Activated CD8-positive, alpha-beta T cell treated with anti-CD3 and anti-CD28 coated beads for 36 hours (primary cell): Measurements from ENCODE around the gene EPC2. TPM values are rescaled to one million over a fixed set of nuclear protein-coding genes. Genes with fewer than 3 reads are reported as not detected.

Experiments
- ATAC-seq: fragments of 200-7000 bp; cut with Tn5 transposase; one replicate; pipeline ENCODE4 v1.10.0; 2021; ENCODE audit warnings: mild to moderate bottlenecking, moderate library complexity
- CTCF ChIA-PET: fragments of 350-600 bp; sonication (Branson Sonifier 250); formaldehyde crosslinking; loops from one replicate; lab custom pipeline; 2021; ENCODE audit warnings: antibody characterized with exemption; lab: Charles Lee
- POLR2A ChIA-PET: fragments of 350-600 bp; sonication (Branson Sonifier 250); formaldehyde crosslinking; loops from one replicate; lab custom pipeline; 2021; ENCODE audit warnings: antibody characterized with exemption; lab: Charles Lee
- DNase-seq: peaks from one replicate; pipeline ENCODE4 v3.0.0-alpha.2; 2020
- H3K27ac Mint-ChIP-seq: one replicate; pipeline ENCODE4 v1.8.0; 2021; ENCODE audit warnings: mild to moderate bottlenecking, mixed read lengths
- H3K27me3 Mint-ChIP-seq: one replicate; pipeline ENCODE4 v1.8.0; 2021; ENCODE audit warnings: mixed read lengths
- H3K36me3 Mint-ChIP-seq: one replicate; pipeline ENCODE4 v1.8.0; 2021; ENCODE audit warnings: low read depth, mixed read lengths
- H3K4me1 Mint-ChIP-seq: one replicate; pipeline ENCODE4 v1.8.0; 2021; ENCODE audit warnings: low read depth, mixed read lengths
- H3K4me3 Mint-ChIP-seq: one replicate; pipeline ENCODE4 v1.8.0; 2021; ENCODE audit warnings: mild to moderate bottlenecking, moderate library complexity, mixed read lengths
- H3K9me3 Mint-ChIP-seq: one replicate; pipeline ENCODE4 v1.8.0; 2021; ENCODE audit warnings: mixed read lengths
- CTCF ChIP-seq: fragments of 200-600 bp; IDR thresholded peaks from one replicate; pipeline ENCODE4 v1.8.0; 2022; ENCODE audit warnings: antibody characterized with exemption, mild to moderate bottlenecking
- intact Hi-C: fragments of 100-400 bp; cut with micrococcal nuclease; formaldehyde crosslinking; loops from one replicate; pipeline ENCODE4 v1.10.0; 2022
- total RNA-seq, 2 experiments: library from RNA; stranded (reverse); gene quantifications; one replicate each; pipeline ENCODE4 v1.2.3, GENCODE V29; 2021

EPC2 gene
- total RNA-seq, 2 experiments from 2014 or later, result 19.3 to 20.0 TPM

- DNase-seq (no peak), ATAC-seq (no peak)
- Mint-ChIP-seq H3K36me3 (no peaks in the 10 kb centered on the region), H3K9me3 (peaks cover 2% of the 10 kb centered on the region), H3K4me1 (no peaks in the 10 kb centered on the region), H3K4me3 (no peak overlapping the region), H3K27me3 (peaks cover 1% of the 10 kb centered on the region), H3K27ac (no peak overlapping the region)
- no peak for TF ChIP-seq CTCF
- CTCF ChIA-PET, result no interaction called here
- intact Hi-C loops, result no loop called here
- POLR2A ChIA-PET, result interaction anchor here (0.7 kb wide), 1 partner anchor 15 kb away, joined by 3 read pairs; no protein-coding TSS in a partner anchor
Measured at GRCh38 chr2:148829618-148830017, 185.1 kb downstream of the EPC2 start.

- no peaks in the 10 kb centered on the region for H3K9me3 Mint-ChIP-seq
- H3K36me3 Mint-ChIP-seq, result no peaks in the 10 kb centered on the region
- H3K4me3 Mint-ChIP-seq, result no peak overlapping the region
- H3K4me1 Mint-ChIP-seq, result no peaks in the 10 kb centered on the region
- no peak for DNase-seq
- H3K27ac Mint-ChIP-seq, result no peak overlapping the region
- intact Hi-C loops, result no loop called here
- no peak for TF ChIP-seq CTCF
- ChIA-PET POLR2A (no interaction called here), CTCF (no interaction called here)
- H3K27me3 Mint-ChIP-seq, result peaks cover 8% of the 10 kb centered on the region
- ATAC-seq, result no peak
Measured at GRCh38 chr2:148832637-148833036, 188.1 kb downstream of the EPC2 start.

Other genes with a start within 250 kb of the EPC2 start
- gene KIF5C, start 230.5 kb downstream of the EPC2 start, total RNA-seq, result 10 to 100 TPM; 10.2 to 11.1 TPM